T1000 (cell line): ENCODE measurements around the gene CHPF2.
A peak's percentile ranks its signal among the peaks of the same experiment; 100 is the strongest.

ENCODE experiments used
- DNase-seq: peaks from one replicate; lab custom pipeline; 2025; ENCODE audit warnings: mixed read lengths; lab: John Stamatoyannopoulos, UW

The CHPF2 gene

GRCh38 chr7:151232917-151233701, 826 bp downstream of the CHPF2 start:
- DNase-seq = peak; percentile 22

DNA sequence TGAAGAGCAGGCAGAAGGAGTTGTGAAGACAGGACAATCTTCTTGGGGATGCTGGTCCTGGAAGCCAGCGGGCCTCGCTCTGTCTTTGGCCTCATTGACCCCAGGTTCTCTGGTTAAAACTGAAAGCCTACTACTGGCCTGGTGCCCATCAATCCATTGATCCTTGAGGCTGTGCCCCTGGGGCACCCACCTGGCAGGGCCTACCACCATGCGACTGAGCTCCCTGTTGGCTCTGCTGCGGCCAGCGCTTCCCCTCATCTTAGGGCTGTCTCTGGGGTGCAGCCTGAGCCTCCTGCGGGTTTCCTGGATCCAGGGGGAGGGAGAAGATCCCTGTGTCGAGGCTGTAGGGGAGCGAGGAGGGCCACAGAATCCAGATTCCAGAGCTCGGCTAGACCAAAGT, 1.5 kb downstream of the CHPF2 start:
- DNase-seq = no peak

DNA sequence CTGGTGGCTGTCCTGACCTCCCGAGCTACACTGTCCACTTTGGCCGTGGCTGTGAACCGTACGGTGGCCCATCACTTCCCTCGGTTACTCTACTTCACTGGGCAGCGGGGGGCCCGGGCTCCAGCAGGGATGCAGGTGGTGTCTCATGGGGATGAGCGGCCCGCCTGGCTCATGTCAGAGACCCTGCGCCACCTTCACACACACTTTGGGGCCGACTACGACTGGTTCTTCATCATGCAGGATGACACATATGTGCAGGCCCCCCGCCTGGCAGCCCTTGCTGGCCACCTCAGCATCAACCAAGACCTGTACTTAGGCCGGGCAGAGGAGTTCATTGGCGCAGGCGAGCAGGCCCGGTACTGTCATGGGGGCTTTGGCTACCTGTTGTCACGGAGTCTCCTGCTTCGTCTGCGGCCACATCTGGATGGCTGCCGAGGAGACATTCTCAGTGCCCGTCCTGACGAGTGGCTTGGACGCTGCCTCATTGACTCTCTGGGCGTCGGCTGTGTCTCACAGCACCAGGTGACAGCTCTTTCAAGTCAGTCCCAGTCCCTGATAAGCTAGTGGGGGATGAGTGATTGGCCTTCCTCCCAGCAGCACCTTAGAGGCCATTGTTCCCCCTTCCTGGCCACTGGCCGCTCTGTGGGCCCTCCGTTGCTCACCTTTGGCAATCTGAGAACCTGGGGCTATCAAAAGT, 3.0 kb downstream of the CHPF2 start:
- no peak for DNase-seq

- DNase-seq = no peak
Measured at GRCh38 chr7:151236406-151236805, 4.1 kb downstream of the CHPF2 start.

DNA sequence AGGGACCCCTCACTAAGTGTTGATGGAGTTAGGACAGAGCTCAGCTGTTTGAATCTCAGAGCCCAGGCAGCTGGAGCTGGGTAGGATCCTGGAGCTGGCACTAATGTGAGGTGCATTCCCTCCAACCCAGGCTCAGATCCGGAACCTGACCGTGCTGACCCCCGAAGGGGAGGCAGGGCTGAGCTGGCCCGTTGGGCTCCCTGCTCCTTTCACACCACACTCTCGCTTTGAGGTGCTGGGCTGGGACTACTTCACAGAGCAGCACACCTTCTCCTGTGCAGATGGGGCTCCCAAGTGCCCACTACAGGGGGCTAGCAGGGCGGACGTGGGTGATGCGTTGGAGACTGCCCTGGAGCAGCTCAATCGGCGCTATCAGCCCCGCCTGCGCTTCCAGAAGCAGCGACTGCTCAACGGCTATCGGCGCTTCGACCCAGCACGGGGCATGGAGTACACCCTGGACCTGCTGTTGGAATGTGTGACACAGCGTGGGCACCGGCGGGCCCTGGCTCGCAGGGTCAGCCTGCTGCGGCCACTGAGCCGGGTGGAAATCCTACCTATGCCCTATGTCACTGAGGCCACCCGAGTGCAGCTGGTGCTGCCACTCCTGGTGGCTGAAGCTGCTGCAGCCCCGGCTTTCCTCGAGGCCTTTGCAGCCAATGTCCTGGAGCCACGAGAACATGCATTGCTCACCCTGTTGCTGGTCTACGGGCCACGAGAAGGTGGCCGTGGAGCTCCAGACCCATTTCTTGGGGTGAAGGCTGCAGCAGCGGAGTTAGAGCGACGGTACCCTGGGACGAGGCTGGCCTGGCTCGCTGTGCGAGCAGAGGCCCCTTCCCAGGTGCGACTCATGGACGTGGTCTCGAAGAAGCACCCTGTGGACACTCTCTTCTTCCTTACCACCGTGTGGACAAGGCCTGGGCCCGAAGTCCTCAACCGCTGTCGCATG, 5.2 kb downstream of the CHPF2 start:
- no peak for DNase-seq

DNA sequence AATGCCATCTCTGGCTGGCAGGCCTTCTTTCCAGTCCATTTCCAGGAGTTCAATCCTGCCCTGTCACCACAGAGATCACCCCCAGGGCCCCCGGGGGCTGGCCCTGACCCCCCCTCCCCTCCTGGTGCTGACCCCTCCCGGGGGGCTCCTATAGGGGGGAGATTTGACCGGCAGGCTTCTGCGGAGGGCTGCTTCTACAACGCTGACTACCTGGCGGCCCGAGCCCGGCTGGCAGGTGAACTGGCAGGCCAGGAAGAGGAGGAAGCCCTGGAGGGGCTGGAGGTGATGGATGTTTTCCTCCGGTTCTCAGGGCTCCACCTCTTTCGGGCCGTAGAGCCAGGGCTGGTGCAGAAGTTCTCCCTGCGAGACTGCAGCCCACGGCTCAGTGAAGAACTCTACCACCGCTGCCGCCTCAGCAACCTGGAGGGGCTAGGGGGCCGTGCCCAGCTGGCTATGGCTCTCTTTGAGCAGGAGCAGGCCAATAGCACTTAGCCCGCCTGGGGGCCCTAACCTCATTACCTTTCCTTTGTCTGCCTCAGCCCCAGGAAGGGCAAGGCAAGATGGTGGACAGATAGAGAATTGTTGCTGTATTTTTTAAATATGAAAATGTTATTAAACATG, 6.0 kb downstream of the CHPF2 start:
- no peak for DNase-seq

DNA sequence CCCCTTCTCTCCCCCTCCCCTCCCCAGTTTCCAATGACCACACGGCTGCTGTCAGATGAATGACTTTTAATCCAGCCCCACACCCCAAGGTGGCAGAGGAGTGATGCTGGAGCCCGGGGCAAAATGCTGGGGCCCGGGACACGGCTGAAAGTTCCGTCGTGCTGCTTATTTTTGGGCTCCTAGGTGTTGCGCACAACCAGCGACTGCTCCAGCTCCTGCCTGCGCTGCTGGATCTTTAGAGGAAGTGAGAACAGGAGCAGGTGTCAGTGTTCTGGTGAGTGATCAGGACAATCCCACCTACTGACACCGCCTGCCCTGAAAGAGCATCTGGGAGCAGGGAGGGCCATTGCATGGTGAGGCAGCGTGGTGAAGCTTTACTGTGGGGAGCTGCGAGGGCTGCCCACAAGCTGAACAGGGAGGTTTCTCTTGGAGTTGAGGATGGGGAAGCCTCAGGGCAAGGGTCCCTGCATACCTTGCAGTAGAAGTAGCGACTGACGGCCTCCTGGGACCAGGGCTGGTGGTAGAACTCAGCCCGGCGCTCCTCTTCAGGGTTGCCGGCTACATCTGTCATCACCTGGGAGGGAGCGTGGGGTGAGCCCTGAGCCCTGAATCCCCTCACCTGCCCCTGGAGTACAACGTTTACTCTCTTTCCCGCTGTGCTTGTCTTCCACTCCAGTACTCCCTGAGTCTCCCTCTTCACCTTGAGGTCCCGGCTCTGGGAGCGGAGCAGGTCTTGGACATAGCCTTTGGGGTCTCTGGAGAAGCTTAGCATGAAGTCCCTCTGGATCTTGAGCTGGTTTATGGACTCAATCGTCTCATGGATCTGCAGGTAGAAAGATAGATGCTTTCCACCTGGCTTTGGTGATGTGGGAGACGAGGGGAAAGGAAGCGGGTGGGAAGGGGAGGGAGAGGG, 6.9 kb downstream of the CHPF2 start:
- DNase-seq = no peak

DNA sequence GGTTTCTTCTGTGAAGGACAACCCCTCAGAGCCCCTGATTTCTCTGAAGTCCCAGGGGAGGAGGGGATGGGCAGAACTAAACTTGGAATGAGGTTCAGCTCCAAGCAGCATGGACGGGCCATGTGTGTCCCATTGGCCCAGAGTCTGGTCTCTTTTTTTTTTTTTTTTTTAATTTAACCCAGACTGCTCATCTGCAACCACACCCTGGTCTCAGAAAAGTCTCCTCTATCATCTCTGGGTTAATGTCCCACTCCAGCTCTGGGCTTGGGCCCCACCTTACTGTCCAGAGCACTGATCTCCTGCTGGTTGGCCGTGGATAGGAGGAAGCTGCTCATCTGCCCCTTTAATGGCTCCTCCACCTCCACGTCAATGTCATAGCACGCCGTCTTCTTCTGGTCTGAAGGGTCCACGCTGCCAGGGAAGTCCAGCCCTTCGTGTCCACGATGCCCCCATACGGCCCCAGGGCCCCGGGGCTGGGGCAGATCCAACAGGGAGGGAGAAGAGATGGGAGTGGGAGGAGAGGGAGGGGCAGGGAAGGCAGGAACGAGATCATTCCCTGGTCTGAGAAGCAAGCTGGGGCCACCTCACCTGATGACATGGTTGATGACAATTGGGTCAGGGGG, 7.7 kb downstream of the CHPF2 start:
- no peak for DNase-seq

GRCh38 chr7:151240536-151240935, 8.3 kb downstream of the CHPF2 start:
- no peak for DNase-seq

- DNase-seq = no peak
Measured at GRCh38 chr7:151240942-151241754, 8.9 kb downstream of the CHPF2 start.

DNA sequence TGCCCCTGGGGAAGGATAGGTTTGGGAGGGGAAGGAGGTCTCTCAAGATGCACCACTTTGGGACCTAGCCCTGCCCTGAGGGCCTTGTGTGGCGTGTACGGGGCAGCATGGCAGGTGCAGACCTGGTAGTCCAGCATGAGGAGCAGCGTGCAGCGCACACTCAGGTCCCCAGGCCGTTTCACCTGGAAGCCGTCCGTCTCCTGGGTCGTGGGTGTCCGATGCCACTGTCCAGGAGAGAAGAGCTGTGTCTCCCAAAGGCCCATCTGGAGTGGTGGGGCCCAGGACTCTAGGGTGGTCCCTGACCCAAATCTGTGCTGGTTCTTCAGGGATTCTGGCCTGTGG, 9.4 kb downstream of the CHPF2 start:
- no peak for DNase-seq

GRCh38 chr7:151242159-151243044, 10.1 kb downstream of the CHPF2 start:
- DNase-seq = no peak

GRCh38 chr7:151243045-151243349, 10.7 kb downstream of the CHPF2 start:
- DNase-seq = no peak

DNA sequence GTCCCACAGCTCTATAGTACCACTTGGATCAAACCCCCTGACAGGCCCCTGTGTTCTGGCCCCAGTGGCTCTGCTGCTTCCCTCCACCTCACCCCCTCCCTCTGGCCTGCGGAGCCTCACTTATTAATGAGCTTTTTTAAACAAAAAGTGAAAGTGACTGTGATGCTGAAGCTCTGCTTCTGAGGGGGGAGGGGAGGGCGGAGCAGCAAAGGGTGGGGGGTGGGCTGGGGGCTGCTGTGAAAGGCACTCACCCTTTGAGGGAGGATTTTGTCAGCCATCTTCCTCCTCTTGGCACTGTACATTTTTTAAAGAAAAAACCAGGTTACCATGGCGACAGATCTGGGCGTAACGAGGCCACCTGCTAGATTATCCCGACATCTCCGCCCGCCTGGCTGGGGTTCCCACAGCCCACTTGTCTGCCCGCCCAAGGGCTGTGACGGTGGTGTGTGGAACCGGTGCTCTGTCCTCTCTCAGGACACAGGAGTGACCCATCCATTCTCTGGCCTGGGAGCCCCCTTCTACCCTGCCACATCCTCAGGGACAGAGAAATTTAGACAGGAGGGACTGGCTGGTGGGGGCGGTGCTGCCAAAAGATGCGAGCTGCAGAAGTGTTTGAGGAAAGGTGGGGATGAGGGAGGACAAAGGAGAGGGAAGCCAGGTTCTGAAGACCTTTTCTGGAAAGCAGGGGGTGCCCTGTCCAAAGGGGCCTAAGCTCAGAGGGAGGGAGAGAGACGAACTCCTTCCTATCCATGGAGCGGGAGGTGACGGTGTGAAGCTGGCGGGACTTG, 11.3 kb downstream of the CHPF2 start:
- no peak for DNase-seq

DNA sequence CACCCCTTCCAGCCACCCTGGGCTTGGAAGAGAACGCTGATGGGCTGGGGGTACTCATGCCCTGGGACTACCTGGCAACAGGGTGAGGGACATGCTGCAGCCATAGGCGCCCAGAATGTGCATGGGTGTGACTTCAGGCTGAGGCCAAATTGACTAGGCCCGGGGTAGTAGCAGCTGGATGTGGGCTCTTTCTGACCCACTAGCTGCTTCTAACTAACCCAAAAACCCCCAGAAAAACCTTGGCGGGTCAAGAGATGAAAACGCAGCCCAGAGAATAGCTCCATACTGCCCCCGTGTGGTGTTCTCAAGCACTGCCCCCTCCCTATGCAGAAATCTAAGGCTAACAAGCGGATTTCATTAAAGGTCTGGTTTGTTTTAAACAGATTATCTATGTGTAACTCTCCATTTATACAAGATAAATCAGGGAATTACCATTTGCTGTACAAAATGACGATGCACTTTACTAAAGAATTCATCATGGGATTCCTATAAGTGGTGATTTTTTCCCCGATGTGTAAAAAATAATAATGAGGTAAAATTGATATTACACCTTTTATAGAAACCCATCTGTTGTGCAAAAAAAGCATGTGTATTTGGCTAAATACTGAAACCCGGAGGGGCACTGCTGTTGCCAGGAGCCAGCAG, 12.0 kb downstream of the CHPF2 start:
- no peak for DNase-seq

GRCh38 chr7:151244841-151245346, 12.6 kb downstream of the CHPF2 start:
- no peak for DNase-seq

DNA sequence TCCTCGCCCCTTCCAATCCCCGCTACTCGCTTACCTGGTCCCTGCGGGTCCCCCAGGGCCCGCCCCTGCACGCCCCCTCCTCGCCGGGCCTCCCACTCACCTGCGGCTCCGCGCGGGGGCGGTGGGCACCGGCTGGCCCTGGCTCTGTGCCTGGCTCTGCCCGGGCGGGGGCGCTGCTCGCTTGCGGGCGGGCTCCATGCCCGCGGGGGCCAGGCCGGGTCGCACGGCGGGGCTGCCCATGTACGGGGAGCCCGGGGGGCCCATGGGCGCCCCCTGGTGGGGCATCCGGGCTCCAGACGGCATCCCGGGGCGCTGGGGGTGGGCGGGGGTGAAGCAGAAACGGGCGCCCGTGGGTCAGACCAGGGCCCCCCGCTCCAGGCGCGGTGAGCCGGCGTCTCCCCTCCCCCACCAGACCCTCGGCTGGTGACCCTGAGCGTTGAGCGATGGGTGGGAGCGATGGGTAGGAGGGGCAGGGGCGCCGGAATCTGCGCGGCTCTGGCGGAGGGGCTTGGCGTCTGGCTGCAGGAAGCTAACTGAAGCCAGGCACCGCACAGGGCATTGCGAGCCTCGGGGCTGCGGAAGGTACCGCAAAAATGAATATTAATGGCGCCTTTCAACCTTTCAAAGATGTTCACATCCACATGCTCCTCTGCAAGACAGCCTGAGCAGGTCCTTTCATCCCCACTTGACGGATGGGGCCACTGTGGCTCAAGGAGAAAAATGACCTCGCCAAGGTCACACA, 13.2 kb downstream of the CHPF2 start:
- DNase-seq = no peak
